Activated B cell treated with CpG ODN at 0.5 μM for 24 hours (primary cell): ENCODE data around the gene LRCH1. TPM values are rescaled to one million over a fixed set of nuclear protein-coding genes. Genes with fewer than 3 reads are reported as not detected.

Experiments used
- ATAC-seq: fragments of 200-7000 bp; cut with Tn5 transposase; one replicate; pipeline ENCODE4 v1.10.0; 2021; ENCODE audit warnings: low read depth, mild to moderate bottlenecking, moderate library complexity
- CTCF ChIA-PET: fragments of 350-600 bp; sonication (Branson Sonifier 250); formaldehyde crosslinking; loops from one replicate; lab custom pipeline; 2021; ENCODE audit warnings: antibody characterized with exemption; lab: Charles Lee
- POLR2A ChIA-PET: fragments of 350-600 bp; sonication (Branson Sonifier 250); formaldehyde crosslinking; loops from one replicate; lab custom pipeline; 2021; ENCODE audit warnings: antibody characterized with exemption; lab: Charles Lee
- DNase-seq: peaks from one replicate; pipeline ENCODE4 v3.0.0; 2022
- H3K27ac Mint-ChIP-seq: one replicate; pipeline ENCODE4 v1.8.0; 2020; ENCODE audit warnings: mixed read lengths
- H3K27me3 Mint-ChIP-seq: one replicate; pipeline ENCODE4 v1.8.0; 2021; ENCODE audit warnings: mixed read lengths
- H3K36me3 Mint-ChIP-seq: one replicate; pipeline ENCODE4 v1.8.0; 2021; ENCODE audit warnings: low read depth, mixed read lengths
- H3K4me1 Mint-ChIP-seq: one replicate; pipeline ENCODE4 v1.8.0; 2021; ENCODE audit warnings: mixed read lengths
- H3K4me3 Mint-ChIP-seq: one replicate; pipeline ENCODE4 v1.8.0; 2020; ENCODE audit warnings: mild to moderate bottlenecking, mixed read lengths
- H3K9me3 Mint-ChIP-seq: one replicate; pipeline ENCODE4 v1.8.0; 2020; ENCODE audit warnings: mixed read lengths
- CTCF ChIP-seq: fragments of 200-600 bp; IDR thresholded peaks from one replicate; pipeline ENCODE4 v1.8.0; 2022; ENCODE audit warnings: antibody characterized with exemption, mild to moderate bottlenecking
- intact Hi-C: fragments of 100-400 bp; cut with micrococcal nuclease; formaldehyde crosslinking; loops from one replicate; pipeline ENCODE4 v1.15.1; 2024
- total RNA-seq: library from RNA; stranded (reverse); gene quantifications from 2 replicates; pipeline ENCODE4 v1.2.3, GENCODE V29; 2022

LRCH1 gene
- total RNA-seq, 1 donor from 2014 or later = 46.3 TPM

- no peak overlapping the region for H3K4me3 Mint-ChIP-seq
- POLR2A ChIA-PET = no interaction called here
- H3K27me3 Mint-ChIP-seq = no peaks in the 10 kb centered on the region
Measured at GRCh38 chr13:46546084-46546768, 6.7 kb upstream of the LRCH1 start.

GRCh38 chr13:46550822-46551221, 2.1 kb upstream of the LRCH1 start:
- ATAC-seq = no peak
- intact Hi-C loops = loop anchor here (1.0 to 10.0 kb wide), 6 partner anchors 46 to 1976 kb away; partner anchors contain the start of genes LCP1 and TSC22D1
- H3K4me1 Mint-ChIP-seq = peaks cover 33% of the 10 kb centered on the region
- no peak for DNase-seq
- CTCF ChIA-PET = interaction anchor here (0.9 to 3.9 kb wide), 19 partner anchors 8 to 214 kb away, joined by 3 to 168 read pairs (median 12); no protein-coding TSS in a partner anchor
- POLR2A ChIA-PET = interaction anchor here (1.1 to 3.7 kb wide), 3 partner anchors 43 to 167 kb away, joined by 3 to 45 read pairs (median 14); no protein-coding TSS in a partner anchor
- H3K27ac Mint-ChIP-seq = no peak overlapping the region
- H3K27me3 Mint-ChIP-seq = no peaks in the 10 kb centered on the region
- peaks cover 14% of the 10 kb centered on the region for H3K36me3 Mint-ChIP-seq
- H3K4me3 Mint-ChIP-seq = no peak overlapping the region
- H3K9me3 Mint-ChIP-seq = no peaks in the 10 kb centered on the region
- TF ChIP-seq CTCF = no peak

More at GRCh38 chr13:46546084-46546768, 6.7 kb upstream of the LRCH1 start:
- Mint-ChIP-seq H3K9me3 (no peaks in the 10 kb centered on the region), H3K36me3 (no peaks in the 10 kb centered on the region), H3K4me1 (peaks cover 5% of the 10 kb centered on the region), H3K27ac (no peak overlapping the region)
- ATAC-seq (no peak), DNase-seq (no peak)
- intact Hi-C loops = no loop called here
- CTCF ChIA-PET = no interaction called here
- no peak for TF ChIP-seq CTCF

GRCh38 chr13:46551410-46552302, 1.3 kb upstream of the LRCH1 start:
- Mint-ChIP-seq H3K36me3 (peaks cover 14% of the 10 kb centered on the region), H3K9me3 (no peaks in the 10 kb centered on the region), H3K4me1 (peaks cover 41% of the 10 kb centered on the region), H3K27me3 (no peaks in the 10 kb centered on the region), H3K27ac (peak overlapping the region; percentile 24), H3K4me3 (peak overlapping the region; percentile 96)
- intact Hi-C loops = loop anchor here (1.0 to 10.0 kb wide), 7 partner anchors 46 to 1977 kb away; partner anchors contain the start of genes ESD, LCP1 and TSC22D1
- peak; percentile 10 for TF ChIP-seq CTCF
- CTCF ChIA-PET = interaction anchor here (0.6 to 3.9 kb wide), 53 partner anchors 8 to 332 kb away, joined by 3 to 168 read pairs (median 5); partner anchors contain the start of gene ESD
- ATAC-seq (no peak), DNase-seq (peak; percentile 54)
- POLR2A ChIA-PET = interaction anchor here (0.6 to 3.7 kb wide), 19 partner anchors 15 to 182 kb away, joined by 3 to 45 read pairs (median 5); no protein-coding TSS in a partner anchor

GRCh38 chr13:46552303-46552682, 677 bp upstream of the LRCH1 start:
- H3K27ac Mint-ChIP-seq = peak overlapping the region; percentile 94
- H3K4me3 Mint-ChIP-seq = peak overlapping the region; percentile 96
- peaks cover 47% of the 10 kb centered on the region for H3K4me1 Mint-ChIP-seq
- ChIA-PET CTCF (interaction anchor here (0.6 to 3.9 kb wide), 51 partner anchors 8 to 333 kb away, joined by 3 to 168 read pairs (median 5); partner anchors contain the start of gene ESD), POLR2A (interaction anchor here (0.6 to 3.7 kb wide), 31 partner anchors 14 to 183 kb away, joined by 3 to 45 read pairs (median 5); partner anchors contain the start of gene RUBCNL)
- ATAC-seq (no peak), DNase-seq (no peak)
- peaks cover 17% of the 10 kb centered on the region for H3K36me3 Mint-ChIP-seq
- H3K9me3 Mint-ChIP-seq = no peaks in the 10 kb centered on the region
- H3K27me3 Mint-ChIP-seq = no peaks in the 10 kb centered on the region
- no peak for TF ChIP-seq CTCF
- intact Hi-C loops = loop anchor here (2.0 to 10.0 kb wide), 4 partner anchors 45 to 1977 kb away; partner anchors contain the start of genes ESD, LCP1 and TSC22D1
